Neural cell (in vitro differentiated cells): ENCODE data around the gene LPXN. TPM values are rescaled to one million over a fixed set of nuclear protein-coding genes. Genes with fewer than 3 reads are reported as not detected.

Experiments used
- H2AFZ ChIP-seq: fragments of 200-600, 300-800 bp; sonication (generic), shearing (Covaris generic); 2 replicates; pipeline ENCODE4 v1.6.0; 2014; ENCODE audit warnings: low read depth, mild to moderate bottlenecking, antibody characterized with exemption, low read length, moderate library complexity
- H3F3A ChIP-seq: fragments of 200-600 bp; shearing (Covaris generic); 2 replicates; pipeline ENCODE4 v1.6.1; 2016; ENCODE audit warnings: mild to moderate bottlenecking, moderate library complexity, mixed read lengths, antibody characterized with exemption, low read length; ENCODE audit not compliant: insufficient read depth, poor library complexity, severe bottlenecking
- H3K27ac ChIP-seq: fragments of 200-600, 300-800 bp; sonication (generic), shearing (Covaris generic); 2 replicates; pipeline ENCODE4 v1.5.1; 2014; ENCODE audit warnings: mild to moderate bottlenecking, low read length, moderate library complexity
- H3K27me3 ChIP-seq: fragments of 300-800, 200-600 bp; sonication (generic), shearing (Covaris generic); 2 replicates; pipeline ENCODE4 v1.6.0; 2014; ENCODE audit warnings: mild to moderate bottlenecking, low read depth, low read length, moderate library complexity; ENCODE audit not compliant: insufficient read depth
- H3K36me3 ChIP-seq: fragments of 300-800, 200-600 bp; sonication (generic), shearing (Covaris generic); 2 replicates; pipeline ENCODE4 v1.5.1; 2014; ENCODE audit warnings: mild to moderate bottlenecking, antibody characterized with exemption, low read length, moderate library complexity; ENCODE audit not compliant: insufficient read depth
- H3K4me2 ChIP-seq: fragments of 300-800, 200-600 bp; sonication (generic), shearing (Covaris generic); 2 replicates; pipeline ENCODE4 v1.6.0; 2014; ENCODE audit warnings: mild to moderate bottlenecking, low read length
- H3K4me3 ChIP-seq: fragments of 300-800, 200-600 bp; sonication (generic), shearing (Covaris generic); 2 replicates; pipeline ENCODE4 v1.5.1; 2014; ENCODE audit warnings: mild to moderate bottlenecking, low read length, moderate library complexity
- H3K79me2 ChIP-seq: fragments of 200-600 bp; shearing (Covaris generic); replicated peaks from 2 replicates; pipeline ENCODE4 v1.6.0; 2014; ENCODE audit warnings: mild to moderate bottlenecking, low read length, moderate library complexity; ENCODE audit not compliant: insufficient read depth
- H3K9ac ChIP-seq: fragments of 300-800, 200-600 bp; sonication (generic), shearing (Covaris generic); 2 replicates; pipeline ENCODE4 v1.6.1; 2016; ENCODE audit warnings: mild to moderate bottlenecking, low read length, mixed read lengths
- H3K9me2 ChIP-seq: fragments of 200-600 bp; shearing (Covaris generic); 2 replicates; pipeline ENCODE4 v1.6.1; 2016; ENCODE audit warnings: mild to moderate bottlenecking, low read length, mixed read lengths; ENCODE audit not compliant: insufficient read depth
- H3K9me3 ChIP-seq: fragments of 200-600, 300-800 bp; sonication (generic), shearing (Covaris generic); 2 replicates; pipeline ENCODE4 v1.6.1; 2016; ENCODE audit warnings: mild to moderate bottlenecking, mixed run types, low read length, moderate library complexity, mixed read lengths
- H4K20me1 ChIP-seq: fragments of 200-600 bp; shearing (Covaris generic); 2 replicates; pipeline ENCODE4 v1.6.1; 2016; ENCODE audit warnings: mild to moderate bottlenecking, mixed run types; ENCODE audit not compliant: insufficient read depth
- CTCF ChIP-seq: fragments of 450-650 bp; IDR thresholded peaks from 2 replicates; pipeline ENCODE4 v1.5.1; 2014; ENCODE audit warnings: antibody characterized with exemption, mild to moderate bottlenecking, moderate library complexity; ENCODE audit not compliant: poor library complexity, severe bottlenecking
- EP300 ChIP-seq: fragments of 450-650 bp; conservative IDR thresholded peaks from 2 replicates; pipeline ENCODE4 v1.6.1; 2014; ENCODE audit warnings: antibody characterized with exemption, mild to moderate bottlenecking, moderate library complexity; ENCODE audit not compliant: poor library complexity, severe bottlenecking
- EZH2 ChIP-seq: fragments of 200-600, 300-800 bp; shearing (Covaris generic), sonication (generic); IDR thresholded peaks from 2 replicates; pipeline ENCODE4 v1.6.1; 2014; ENCODE audit warnings: antibody characterized with exemption, low read length, borderline replicate concordance, mild to moderate bottlenecking; ENCODE audit not compliant: insufficient read depth, poor library complexity, severe bottlenecking
- MXI1 ChIP-seq: fragments of 450-650 bp; conservative IDR thresholded peaks from 2 replicates; pipeline ENCODE4 v1.6.1; 2014; ENCODE audit warnings: antibody characterized with exemption, mild to moderate bottlenecking; ENCODE audit not compliant: poor library complexity, severe bottlenecking
- POLR2AphosphoS5 ChIP-seq: IDR thresholded peaks from 2 replicates; pipeline ENCODE4 v1.6.1; 2012
- RAD21 ChIP-seq: fragments of 450-650 bp; conservative IDR thresholded peaks from 2 replicates; pipeline ENCODE4 v1.6.1; 2014; ENCODE audit warnings: antibody characterized with exemption, mild to moderate bottlenecking, moderate library complexity
- REST ChIP-seq: IDR thresholded peaks from 2 replicates; pipeline ENCODE4 v1.6.1; 2012; ENCODE audit warnings: borderline replicate concordance
- SMC3 ChIP-seq: fragments of 450-650 bp; conservative IDR thresholded peaks from 2 replicates; pipeline ENCODE4 v1.6.1; 2014; ENCODE audit warnings: antibody characterized with exemption, mild to moderate bottlenecking, moderate library complexity; ENCODE audit not compliant: poor library complexity
- TAF1 ChIP-seq: IDR thresholded peaks from 2 replicates; pipeline ENCODE4 v1.6.1; 2012; ENCODE audit warnings: low read depth
- polyA plus RNA-seq: library from polyadenylated mRNA; depleted of rRNA; stranded (reverse); fragments of >200 nt; gene quantifications from 2 replicates; pipeline ENCODE4 v1.2.3, GENCODE V29; 2014

The LPXN gene
- polyA plus RNA-seq, 1 donor from 2014 or later: 4.1 TPM

DNA sequence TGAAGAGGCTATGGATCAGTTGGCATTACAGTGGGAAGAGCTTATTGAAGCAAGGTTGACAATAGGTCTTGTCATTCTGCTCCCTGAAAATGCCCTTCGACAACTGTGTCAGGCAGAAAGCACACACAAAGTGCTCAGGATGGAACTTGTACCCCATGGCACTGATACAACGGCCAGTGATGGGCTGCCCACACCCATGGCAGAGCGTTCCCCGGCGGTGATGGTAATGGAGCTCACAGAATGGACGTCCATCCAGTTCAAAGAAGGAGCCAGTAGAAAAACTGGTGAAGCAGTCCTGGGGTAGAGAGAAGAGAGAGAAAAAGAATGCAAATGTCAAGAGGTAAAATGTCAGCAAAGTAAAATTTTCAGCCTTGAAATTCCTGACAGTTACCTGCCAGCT lies 48.2 kb downstream of the LPXN start:
- no peaks in the 10 kb centered on the region for H3F3A ChIP-seq
- no peak overlapping the region for H3K27ac ChIP-seq
- no peaks in the 10 kb centered on the region for H3K79me2 ChIP-seq
- no peak overlapping the region for H3K4me3 ChIP-seq
- no peak overlapping the region for H3K9ac ChIP-seq
- H4K20me1 ChIP-seq: no peaks in the 10 kb centered on the region
- H2AFZ ChIP-seq: no peak overlapping the region
- no peak for TF ChIP-seq EZH2
- TF ChIP-seq MXI1: no peak
- TF ChIP-seq TAF1: no peak
- no peak for TF ChIP-seq EP300
- no peak for TF ChIP-seq REST
- no peak for TF ChIP-seq SMC3
- TF ChIP-seq POLR2AphosphoS5: no peak
- TF ChIP-seq CTCF: no peak
- H3K36me3 ChIP-seq: no peaks in the 10 kb centered on the region
- H3K4me2 ChIP-seq: no peak overlapping the region
- H3K9me2 ChIP-seq: no peaks in the 10 kb centered on the region
- H3K9me3 ChIP-seq: no peaks in the 10 kb centered on the region
- no peaks in the 10 kb centered on the region for H3K27me3 ChIP-seq

DNA sequence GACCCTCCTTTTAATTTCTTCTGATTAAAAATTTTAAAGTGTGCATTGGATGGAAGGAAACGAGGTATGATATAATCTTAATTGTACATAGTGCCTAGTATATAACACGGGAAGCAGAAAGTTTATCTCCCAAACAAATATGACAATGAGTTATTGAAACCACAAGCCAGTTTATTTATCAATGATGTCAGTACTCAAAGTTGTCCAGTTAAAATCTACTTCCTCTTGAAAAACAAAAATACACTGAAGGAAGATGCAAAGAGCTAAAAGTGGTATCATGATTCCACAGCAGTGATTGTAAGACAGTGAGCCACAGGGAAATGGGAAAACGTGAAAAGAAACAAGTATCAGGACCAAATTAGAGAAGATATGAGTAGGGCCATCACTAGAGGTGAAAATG lies 48.9 kb downstream of the LPXN start:
- Histone ChIP-seq H3K9ac (no peak overlapping the region), H3K36me3 (no peaks in the 10 kb centered on the region)
- TF ChIP-seq EP300: no peak
- no peak for TF ChIP-seq EZH2
- TF ChIP-seq SMC3: no peak
- no peak for TF ChIP-seq MXI1
- no peak for TF ChIP-seq REST
- no peak for TF ChIP-seq POLR2AphosphoS5
- no peak for TF ChIP-seq CTCF
- TF ChIP-seq TAF1: no peak
- TF ChIP-seq RAD21: no peak

More for the DNA sequence above, 48.9 kb downstream of the LPXN start:
- Histone ChIP-seq H2AFZ (no peak overlapping the region), H4K20me1 (no peaks in the 10 kb centered on the region), H3K4me2 (no peak overlapping the region), H3F3A (no peaks in the 10 kb centered on the region), H3K79me2 (no peaks in the 10 kb centered on the region), H3K9me3 (no peaks in the 10 kb centered on the region), H3K27me3 (no peaks in the 10 kb centered on the region), H3K27ac (no peak overlapping the region), H3K4me3 (no peak overlapping the region), H3K9me2 (no peaks in the 10 kb centered on the region)
